ENCODE measurements around the gene HPCA.
A peak's percentile ranks its signal among the peaks of the same experiment; 100 is the strongest.

The HPCA gene

DNA sequence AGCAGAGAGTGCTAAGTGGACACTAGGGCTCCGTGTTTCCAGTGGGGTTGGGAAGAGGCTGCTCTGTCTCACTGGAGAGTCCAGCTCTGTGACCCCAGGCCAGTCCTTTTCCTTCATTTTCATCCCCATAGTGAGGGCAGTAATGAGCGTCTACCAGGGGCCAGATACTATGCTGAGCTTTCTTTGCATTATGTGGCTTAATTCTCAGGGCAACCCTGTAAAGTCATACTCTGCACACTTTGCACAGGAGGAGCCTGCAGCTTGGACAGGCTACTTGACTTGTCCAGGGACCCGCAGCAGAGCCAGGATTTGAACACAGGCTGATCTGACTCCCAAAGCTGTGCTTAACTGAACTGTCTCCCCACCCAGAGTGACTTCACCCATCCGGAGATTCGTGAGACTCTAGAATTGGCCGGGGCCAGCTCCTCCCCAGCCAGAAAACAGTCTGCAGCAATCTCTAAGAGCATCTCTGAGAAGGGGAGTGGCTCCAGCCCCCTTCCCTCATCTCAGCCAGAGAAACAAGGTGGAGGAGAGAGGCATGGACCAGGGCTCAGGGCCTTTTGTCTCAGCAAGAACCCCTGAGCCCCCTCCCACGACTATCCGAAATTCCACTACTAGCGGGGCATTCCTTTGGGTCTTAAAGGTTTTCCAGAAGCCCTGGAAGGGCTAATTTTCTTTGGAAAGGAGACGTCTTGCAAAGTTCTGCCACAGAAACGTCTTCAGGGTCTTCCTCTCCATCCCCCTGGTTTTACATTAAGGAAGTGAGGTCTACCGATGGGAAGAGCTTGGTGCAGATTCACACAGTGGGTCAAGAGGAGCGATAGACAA is 14.7 kb upstream of the HPCA start:
- peak; percentile 30 for DNase-seq (ENCODE audit: low read depth)

DNA sequence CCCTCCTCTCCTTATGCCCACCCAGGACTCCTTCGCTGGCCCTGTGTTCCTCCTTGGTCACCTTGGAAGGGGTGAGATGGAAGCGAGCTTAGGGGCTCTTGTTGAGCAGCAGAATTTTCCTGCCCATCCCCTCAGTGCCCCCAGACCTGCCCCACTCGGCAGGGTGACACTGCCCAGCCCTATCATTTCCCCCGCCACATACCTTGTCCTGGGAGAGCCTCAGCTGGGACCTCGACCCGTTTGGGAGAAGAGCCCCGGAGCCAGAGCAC is 14.2 kb upstream of the HPCA start:
- no peak for DNase-seq (ENCODE audit: low read depth)

DNA sequence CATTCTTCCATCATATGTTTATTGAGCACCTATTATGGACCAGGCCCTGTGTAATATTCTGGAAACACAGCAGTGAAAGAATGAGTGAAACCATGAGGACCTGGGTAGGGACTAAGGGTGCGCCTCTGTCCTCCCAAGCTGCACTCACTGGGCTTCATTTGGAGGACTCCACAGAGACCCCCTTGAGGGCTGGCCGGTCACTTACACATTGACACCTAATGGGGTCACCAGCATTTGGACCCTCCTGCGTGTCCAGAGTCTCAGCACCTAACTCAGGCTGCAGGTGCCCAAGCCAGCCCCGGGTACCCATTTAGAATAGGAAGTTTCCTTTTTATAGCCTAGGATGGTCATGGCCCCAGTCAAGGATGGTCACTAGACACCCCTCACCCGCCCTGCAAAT is 12.8 kb upstream of the HPCA start:
- DNase-seq (ENCODE audit: low read depth) = no peak

- DNase-seq (ENCODE audit: low read depth) = no peak
Measured at GRCh38 chr1:32874860-32875752, 11.2 kb upstream of the HPCA start.

DNA sequence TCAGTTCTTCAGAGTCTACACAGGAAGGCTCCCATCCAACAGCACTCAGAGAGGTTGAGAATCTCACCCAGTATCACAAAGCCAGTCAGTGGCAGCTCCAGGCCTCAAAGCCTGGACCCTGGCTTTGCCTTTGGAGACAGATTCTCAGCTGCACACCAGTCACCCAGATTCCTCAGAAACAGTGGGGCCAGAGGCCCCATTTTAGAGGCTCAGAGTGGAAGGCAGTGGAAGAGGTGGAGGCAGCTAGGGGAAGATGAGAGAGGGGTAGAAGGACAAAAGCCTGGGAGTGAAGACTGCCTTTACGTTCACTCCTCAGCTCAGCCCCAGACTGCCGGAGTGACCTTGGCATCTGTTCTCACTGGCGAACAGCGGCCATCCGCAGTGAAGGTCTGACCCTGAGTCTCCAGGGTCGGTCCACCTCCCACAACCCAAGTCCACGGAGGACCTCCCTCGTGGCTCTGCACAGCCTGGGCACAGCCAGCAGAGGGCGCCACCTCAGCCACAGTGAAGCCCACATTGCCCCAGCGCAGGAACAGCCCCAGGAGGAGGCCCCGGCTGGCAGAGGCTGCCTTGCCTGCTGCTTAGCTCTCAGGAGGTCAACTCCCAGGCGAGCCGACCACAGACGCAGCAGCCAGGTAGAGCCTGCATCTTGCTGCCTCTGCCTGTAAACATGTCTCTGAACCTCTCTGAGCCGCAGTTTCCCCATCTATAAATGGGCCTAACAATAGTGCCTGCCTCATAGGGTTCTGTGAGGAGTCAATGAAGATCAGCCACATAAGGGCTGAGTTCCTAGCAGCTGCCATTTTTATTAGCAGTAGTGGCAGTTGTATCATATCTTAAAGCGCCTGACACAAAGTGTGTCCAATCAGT is 9.7 kb upstream of the HPCA start:
- peak; percentile 62 for DNase-seq (ENCODE audit: low read depth)

- DNase-seq (ENCODE audit: low read depth) = no peak
Measured at GRCh38 chr1:32877211-32878110, 8.8 kb upstream of the HPCA start.

DNA sequence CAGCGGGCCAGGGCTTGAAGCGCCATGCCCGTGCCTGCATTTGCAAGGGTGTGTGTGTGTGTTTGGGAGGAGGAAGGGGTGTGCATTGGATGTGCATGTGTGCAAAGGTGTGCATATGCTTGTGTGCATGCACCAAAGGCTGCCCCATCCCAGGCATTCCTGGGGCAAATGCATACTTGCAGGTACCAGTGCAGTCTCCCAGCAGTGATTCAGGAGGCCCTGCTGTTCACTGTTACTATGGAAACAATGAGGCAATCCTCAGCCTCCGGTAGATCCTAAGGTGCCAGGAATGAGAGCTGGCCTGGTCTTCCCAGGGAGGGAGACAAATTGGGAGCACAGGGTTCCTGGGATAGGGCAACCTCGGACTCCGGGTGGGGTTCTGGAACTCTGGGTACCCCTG is 8.1 kb upstream of the HPCA start:
- peak; percentile 60 for DNase-seq (ENCODE audit: low read depth)

GRCh38 chr1:32878637-32879041 is 7.7 kb upstream of the HPCA start:
- no peak for DNase-seq (ENCODE audit: low read depth)

DNA sequence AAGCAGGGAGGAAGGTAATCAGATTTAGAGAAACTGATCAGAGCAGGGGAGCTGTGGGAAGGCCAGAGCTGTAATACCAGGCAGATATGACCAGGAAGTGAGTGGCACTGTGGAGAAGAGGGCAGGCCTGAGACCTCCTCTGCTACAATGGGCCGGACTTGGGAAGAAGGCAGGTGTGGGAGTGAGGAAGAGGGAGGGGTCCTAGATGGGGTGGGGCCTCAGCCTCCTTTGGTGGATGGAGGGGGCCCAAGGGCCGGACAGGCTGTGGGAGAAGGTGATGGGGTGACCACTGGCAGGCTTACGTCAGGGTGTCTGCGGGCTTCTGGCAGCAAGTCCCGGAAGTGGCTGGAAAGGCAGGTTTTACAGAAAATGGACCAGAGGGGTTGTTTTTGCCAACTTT is 5.0 kb upstream of the HPCA start:
- no peak for DNase-seq (ENCODE audit: low read depth)

DNA sequence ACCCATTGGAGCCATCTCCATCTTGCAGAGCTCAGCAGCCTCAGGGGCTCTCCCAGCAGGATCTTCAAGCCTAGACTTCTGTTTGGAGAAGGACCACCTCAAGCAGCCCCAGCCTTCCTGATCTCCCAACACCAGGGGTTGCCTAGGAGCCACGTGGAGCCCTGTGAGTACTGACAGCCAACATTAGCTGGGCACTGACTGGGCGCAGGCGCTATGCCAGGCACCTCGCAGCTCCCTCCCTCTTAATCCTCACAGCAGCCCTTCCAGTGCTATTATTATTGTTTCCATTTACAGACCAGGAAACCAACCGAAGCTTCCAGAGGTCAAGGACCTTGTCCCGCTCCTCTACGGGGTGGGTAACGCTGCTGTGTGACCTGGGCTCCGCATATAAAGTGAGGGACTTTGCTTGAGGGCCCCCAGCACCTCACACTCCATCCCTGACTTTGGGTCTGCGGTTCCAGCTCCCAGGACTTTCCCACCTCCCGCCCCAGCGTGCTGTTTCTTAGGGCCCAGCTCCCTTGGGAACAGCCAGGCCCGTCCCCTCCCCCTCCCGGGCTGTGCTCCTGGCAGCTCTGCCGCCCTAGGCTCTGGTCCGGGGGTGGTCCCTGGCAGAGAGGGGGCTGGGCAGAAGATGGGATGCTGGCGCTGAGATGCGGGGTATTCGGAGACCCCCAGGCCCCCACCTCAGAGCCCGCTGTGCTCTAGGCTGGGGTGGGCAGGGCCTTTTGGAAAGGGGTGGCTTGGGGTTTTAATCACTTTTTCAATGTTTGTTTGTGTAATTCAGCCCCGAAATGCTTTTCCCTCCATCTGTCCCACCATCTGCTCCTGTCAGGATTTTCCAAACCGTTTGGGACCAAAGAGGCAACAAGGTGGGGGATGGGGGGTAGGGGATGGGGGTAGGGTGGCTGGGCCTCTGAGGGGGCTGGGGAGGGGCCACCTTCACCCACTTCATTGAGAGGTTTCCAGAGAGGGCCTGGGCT is 4.1 kb upstream of the HPCA start:
- no peak for DNase-seq (ENCODE audit: low read depth)

DNA sequence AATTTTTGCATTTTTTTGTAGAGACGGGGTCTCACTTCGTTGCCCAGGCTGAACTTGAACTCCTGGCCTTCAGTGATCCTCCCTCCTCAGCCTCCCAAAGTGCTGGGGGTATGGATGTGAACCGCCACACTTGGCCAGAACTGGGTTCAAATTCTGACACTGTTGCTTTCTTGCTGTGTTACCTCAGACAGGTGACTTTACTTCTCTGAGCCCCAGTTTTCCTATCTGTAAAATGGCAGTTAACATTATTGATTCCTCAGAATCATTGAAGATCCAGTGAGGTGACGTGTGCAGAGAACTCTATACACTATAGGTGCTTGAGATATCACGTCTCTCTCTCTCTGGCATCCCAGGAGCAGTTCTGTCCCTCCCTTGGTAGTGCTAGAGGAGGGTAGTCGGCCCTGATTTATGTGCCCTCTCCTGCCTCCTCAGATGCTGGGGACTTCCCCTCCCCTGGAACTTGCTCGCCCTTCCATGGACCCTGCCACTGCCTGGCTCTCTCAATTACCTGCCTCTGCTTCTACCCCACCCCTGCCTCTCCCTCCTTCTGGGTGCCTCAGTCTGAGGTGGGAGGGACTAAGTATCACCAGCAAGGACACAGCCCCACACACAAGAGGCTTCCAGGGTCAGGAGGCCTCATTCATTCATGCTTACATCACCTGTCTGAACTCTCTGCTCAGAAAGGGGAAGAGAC is 2.8 kb upstream of the HPCA start:
- no peak for DNase-seq (ENCODE audit: low read depth)

DNA sequence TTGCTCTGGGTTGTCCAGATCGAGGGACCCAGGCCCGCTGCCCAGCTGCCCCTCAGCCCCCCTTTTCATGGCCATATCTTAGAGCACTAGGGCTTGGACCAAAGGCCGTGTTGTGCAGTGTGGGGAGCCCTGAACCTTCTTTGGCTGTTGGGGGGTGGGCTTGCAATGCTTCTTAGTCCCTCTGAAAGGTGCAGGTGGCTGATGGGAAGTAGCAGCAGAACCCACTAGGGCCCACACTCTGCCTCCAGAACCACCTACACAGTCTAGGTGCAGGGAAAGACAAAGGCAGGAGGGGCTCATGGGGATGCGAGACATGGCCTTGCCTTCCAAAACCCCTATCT is 2.3 kb upstream of the HPCA start:
- no peak for DNase-seq (ENCODE audit: low read depth)

- DNase-seq (ENCODE audit: low read depth) = no peak
Measured at GRCh38 chr1:32884726-32885125, 1.6 kb upstream of the HPCA start.

GRCh38 chr1:32885676-32886003 is 651 bp upstream of the HPCA start:
- no peak for DNase-seq (ENCODE audit: low read depth)

DNA sequence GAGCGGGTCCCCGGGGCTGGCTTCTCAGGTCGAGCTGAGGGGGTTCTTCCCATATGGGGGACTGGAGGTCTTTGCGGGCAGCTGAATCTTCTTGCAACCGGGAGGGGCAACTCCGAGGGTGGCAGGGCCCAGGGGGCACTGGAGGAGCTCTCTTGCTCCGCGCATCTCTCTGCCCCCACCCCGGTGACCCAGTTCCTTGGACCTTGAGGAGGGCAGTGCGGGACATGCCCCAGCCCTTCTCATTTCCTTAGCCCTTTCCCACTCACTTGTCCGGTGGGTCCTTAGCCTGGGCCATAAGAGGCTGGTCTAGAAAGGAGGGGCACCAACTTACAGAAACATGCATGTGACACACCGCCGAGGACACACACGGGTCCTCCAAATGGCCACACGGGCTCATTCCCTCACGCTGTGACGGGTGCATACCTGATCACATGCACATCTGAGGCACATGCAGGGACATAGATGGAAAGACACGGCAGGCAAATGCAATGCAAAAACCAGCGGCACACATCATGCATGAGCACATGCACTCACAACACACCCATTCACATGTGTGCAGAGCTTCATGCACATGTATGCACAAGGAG is 630 bp downstream of the HPCA start:
- DNase-seq (ENCODE audit: low read depth) = no peak

GRCh38 chr1:32887623-32888022 is 1.3 kb downstream of the HPCA start:
- no peak for DNase-seq (ENCODE audit: low read depth)

DNA sequence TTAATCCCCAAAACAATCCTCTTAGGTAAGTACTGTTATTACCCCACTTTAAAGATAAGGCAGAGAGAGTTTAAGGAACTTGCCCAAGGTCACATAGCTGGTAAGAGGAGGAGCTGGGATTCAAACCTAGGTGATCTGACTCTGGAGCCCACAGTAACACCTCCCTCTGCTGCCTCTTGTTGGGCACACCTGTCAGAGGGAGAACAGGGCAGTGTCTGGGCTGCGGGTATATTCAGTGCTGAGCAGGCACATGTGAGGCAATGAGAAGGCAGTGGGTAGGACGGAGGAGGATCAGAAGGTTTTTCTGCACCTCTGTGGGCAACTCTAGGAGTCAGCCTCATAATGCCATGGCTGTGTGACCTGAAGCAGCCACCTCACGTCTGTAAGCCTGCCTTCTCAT is 1.8 kb downstream of the HPCA start:
- DNase-seq (ENCODE audit: low read depth) = no peak

DNA sequence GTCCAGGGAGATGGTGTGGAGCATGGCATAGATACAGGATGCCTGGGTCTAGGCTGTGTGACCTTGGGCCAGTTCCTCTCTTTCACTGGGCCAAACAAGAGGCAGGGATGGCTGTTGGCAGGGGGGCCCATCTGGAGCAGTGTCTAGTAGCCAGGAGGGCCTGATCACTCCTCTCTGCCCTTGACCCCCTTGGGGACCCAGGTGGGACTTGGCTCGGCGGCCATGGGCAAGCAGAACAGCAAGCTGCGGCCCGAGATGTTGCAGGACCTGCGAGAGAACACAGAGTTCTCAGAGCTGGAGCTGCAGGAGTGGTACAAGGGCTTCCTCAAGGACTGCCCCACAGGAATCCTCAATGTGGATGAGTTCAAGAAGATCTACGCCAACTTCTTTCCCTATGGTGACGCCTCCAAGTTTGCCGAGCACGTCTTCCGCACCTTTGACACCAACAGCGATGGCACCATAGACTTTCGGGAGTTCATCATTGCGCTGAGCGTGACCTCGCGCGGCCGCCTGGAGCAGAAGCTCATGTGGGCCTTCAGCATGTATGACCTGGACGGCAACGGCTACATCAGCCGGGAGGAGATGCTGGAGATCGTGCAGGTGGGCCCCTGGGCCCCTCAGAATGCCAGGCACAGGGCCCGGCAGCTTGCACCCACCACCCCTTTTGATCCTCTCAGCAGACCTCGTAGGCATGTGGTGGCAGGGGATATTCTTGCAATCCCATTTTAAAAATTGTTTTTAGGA is 2.6 kb downstream of the HPCA start:
- no peak for DNase-seq (ENCODE audit: low read depth)

GRCh38 chr1:32889731-32890278 is 3.5 kb downstream of the HPCA start:
- DNase-seq (ENCODE audit: low read depth) = no peak
